DND-41 (cell line): ENCODE measurements around the gene NXPE3.

Experiments
- CTCF ChIP-seq: IDR thresholded peaks from 2 replicates; pipeline ENCODE4 v1.5.1; 2012; ENCODE audit warnings: borderline replicate concordance, low read length, moderate library complexity, mild to moderate bottlenecking; ENCODE audit not compliant: poor library complexity, severe bottlenecking; ENCODE audit errors: extremely low read depth
- EZH2 ChIP-seq: IDR thresholded peaks from 3 replicates; pipeline ENCODE4 v1.6.1; 2012; ENCODE audit warnings: borderline replicate concordance, low read depth, mild to moderate bottlenecking, moderate library complexity, low read length, inconsistent platforms; ENCODE audit not compliant: severe bottlenecking

- TF ChIP-seq CTCF (no peak), EZH2 (no peak)
Observed at GRCh38 chr3:101819649-101820206, 40.7 kb downstream of the NXPE3 start.
